ENCODE results near the gene RNF135.

DNA sequence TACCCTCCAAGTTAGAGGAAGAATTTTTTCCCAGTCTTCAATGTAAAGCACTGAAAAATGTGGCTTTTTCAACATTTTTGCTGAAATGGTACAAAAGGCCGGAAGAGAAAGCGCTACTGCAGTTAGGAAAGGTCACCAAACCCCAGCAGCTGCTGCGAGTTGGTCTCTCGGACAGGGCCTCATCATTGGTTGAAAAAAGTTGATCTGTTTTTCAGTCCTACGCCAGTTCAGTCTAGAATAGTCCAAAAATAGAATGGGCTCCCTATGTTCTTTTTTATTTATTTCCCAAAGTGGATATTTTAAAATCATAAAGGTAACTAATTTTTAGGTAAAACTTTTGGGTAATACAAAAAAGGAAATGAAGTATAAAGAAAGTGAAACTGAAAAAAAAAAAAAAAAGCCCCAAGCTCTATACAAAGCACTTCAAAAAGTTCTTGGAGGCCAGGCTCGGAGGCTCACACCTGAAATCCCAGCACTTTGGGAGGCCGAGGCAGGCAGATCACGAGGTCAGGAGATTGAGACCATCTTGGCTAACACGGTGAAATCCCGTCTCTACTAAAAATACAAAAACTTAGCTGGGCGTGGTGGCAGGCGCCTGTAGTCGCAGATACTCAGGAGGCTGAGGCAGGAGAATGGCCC is 31.7 kb upstream of the RNF135 start:
- TF ChIP-seq, protein P1, sequence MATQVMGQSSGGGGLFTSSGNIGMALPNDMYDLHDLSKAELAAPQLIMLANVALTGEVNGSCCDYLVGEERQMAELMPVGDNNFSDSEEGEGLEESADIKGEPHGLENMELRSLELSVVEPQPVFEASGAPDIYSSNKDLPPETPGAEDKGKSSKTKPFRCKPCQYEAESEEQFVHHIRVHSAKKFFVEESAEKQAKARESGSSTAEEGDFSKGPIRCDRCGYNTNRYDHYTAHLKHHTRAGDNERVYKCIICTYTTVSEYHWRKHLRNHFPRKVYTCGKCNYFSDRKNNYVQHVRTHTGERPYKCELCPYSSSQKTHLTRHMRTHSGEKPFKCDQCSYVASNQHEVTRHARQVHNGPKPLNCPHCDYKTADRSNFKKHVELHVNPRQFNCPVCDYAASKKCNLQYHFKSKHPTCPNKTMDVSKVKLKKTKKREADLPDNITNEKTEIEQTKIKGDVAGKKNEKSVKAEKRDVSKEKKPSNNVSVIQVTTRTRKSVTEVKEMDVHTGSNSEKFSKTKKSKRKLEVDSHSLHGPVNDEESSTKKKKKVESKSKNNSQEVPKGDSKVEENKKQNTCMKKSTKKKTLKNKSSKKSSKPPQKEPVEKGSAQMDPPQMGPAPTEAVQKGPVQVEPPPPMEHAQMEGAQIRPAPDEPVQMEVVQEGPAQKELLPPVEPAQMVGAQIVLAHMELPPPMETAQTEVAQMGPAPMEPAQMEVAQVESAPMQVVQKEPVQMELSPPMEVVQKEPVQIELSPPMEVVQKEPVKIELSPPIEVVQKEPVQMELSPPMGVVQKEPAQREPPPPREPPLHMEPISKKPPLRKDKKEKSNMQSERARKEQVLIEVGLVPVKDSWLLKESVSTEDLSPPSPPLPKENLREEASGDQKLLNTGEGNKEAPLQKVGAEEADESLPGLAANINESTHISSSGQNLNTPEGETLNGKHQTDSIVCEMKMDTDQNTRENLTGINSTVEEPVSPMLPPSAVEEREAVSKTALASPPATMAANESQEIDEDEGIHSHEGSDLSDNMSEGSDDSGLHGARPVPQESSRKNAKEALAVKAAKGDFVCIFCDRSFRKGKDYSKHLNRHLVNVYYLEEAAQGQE (IDR thresholded peaks at IDR 0.05; ENCODE audit: low read depth): no peak
- TF ChIP-seq, protein P2, sequence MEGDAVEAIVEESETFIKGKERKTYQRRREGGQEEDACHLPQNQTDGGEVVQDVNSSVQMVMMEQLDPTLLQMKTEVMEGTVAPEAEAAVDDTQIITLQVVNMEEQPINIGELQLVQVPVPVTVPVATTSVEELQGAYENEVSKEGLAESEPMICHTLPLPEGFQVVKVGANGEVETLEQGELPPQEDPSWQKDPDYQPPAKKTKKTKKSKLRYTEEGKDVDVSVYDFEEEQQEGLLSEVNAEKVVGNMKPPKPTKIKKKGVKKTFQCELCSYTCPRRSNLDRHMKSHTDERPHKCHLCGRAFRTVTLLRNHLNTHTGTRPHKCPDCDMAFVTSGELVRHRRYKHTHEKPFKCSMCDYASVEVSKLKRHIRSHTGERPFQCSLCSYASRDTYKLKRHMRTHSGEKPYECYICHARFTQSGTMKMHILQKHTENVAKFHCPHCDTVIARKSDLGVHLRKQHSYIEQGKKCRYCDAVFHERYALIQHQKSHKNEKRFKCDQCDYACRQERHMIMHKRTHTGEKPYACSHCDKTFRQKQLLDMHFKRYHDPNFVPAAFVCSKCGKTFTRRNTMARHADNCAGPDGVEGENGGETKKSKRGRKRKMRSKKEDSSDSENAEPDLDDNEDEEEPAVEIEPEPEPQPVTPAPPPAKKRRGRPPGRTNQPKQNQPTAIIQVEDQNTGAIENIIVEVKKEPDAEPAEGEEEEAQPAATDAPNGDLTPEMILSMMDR (IDR thresholded peaks at IDR 0.05 in 2 of 3, conservative IDR thresholded peaks at IDR 0.05 in 1 of 3; ENCODE audit: borderline replicate concordance in 1 of 3, insufficient read depth in 1 of 3, low read depth in 2 of 3, low read length in 2 of 3): no peak
- TF ChIP-seq EZH2 (IDR thresholded peaks at IDR 0.05) (no peak), EGR1 (IDR thresholded peaks at IDR 0.05; ENCODE audit: low read depth) (no peak), JUND (IDR thresholded peaks at IDR 0.05) (no peak), ZNF274 (IDR thresholded peaks at IDR 0.05; ENCODE audit: low read depth, low read length) (no peak)

All from HCT116 (cell line).